ENCODE measurements around the gene SSPN.

SSPN gene

DNA sequence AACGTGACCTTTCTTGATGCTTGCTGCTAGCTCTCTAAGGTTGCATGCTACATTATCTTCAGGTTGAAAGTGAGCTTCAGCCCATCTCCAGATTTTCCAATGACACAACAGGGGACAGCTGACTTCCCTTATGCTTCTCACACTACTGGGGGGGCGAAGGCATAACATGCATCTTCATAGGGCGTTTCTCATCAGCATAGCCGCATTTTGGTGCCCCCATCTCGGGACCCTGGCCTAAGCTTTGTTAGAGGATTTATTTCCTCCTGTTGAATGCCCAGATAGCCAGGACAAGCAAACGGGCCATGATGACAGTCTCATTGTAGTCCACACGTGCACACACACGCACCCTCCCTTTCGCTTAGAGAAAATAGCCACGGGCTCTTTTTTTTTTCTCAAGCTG, 30.7 kb downstream of the SSPN start:
- no peak overlapping the region for H3K4me2 ChIP-seq (ENCODE audit: insufficient read depth, low read length)
- no peaks in the 10 kb centered on the region for H3K9me3 ChIP-seq (ENCODE audit: insufficient read depth, low read length, severe bottlenecking)
- no peak overlapping the region for H3K9ac ChIP-seq (ENCODE audit: low read depth, low read length)
- DNase-seq: no peak
- H3K4me3 ChIP-seq (ENCODE audit: low read depth in 1 of 2, low read length in 2 of 2): no peak overlapping the region
- no peak for ATAC-seq (ENCODE audit: insufficient read depth, low read depth)
- H3K36me3 ChIP-seq (ENCODE audit: insufficient read depth, low read length): no peaks in the 10 kb centered on the region
- TF ChIP-seq EZH2 (IDR thresholded peaks at IDR 0.05; ENCODE audit: borderline replicate concordance, low read depth, low read length, severe bottlenecking) (no peak), CTCF (IDR thresholded peaks at IDR 0.05; ENCODE audit: borderline replicate concordance, extremely low read depth, low read length, poor library complexity, severe bottlenecking) (no peak)
- peaks cover 15% of the 10 kb centered on the region for H3K27me3 ChIP-seq (ENCODE audit: insufficient read depth, low read length, poor library complexity)
- H3K27ac ChIP-seq (ENCODE audit: low read length): no peak overlapping the region
- H2AFZ ChIP-seq (ENCODE audit: low read depth, low read length): no peak overlapping the region
- H3K79me2 ChIP-seq (ENCODE audit: insufficient read depth, low read length): no peaks in the 10 kb centered on the region
- no peaks in the 10 kb centered on the region for H4K20me1 ChIP-seq (ENCODE audit: insufficient read depth, low read length)
- H3K4me1 ChIP-seq (ENCODE audit: insufficient read depth, low read length): no peaks in the 10 kb centered on the region

GRCh38 chr12:26226629-26227360, 31.4 kb downstream of the SSPN start:
- Histone ChIP-seq H4K20me1 (ENCODE audit: insufficient read depth, low read length) (no peaks in the 10 kb centered on the region), H3K4me3 (ENCODE audit: low read depth in 1 of 2, low read length in 2 of 2) (no peak overlapping the region), H3K79me2 (ENCODE audit: insufficient read depth, low read length) (no peaks in the 10 kb centered on the region), H3K36me3 (ENCODE audit: insufficient read depth, low read length) (no peaks in the 10 kb centered on the region), H3K9me3 (ENCODE audit: insufficient read depth, low read length, severe bottlenecking) (no peaks in the 10 kb centered on the region), H3K27me3 (ENCODE audit: insufficient read depth, low read length, poor library complexity) (peaks cover 15% of the 10 kb centered on the region), H3K9ac (ENCODE audit: low read depth, low read length) (no peak overlapping the region), H2AFZ (ENCODE audit: low read depth, low read length) (no peak overlapping the region), H3K27ac (ENCODE audit: low read length) (no peak overlapping the region), H3K4me2 (ENCODE audit: insufficient read depth, low read length) (no peak overlapping the region), H3K4me1 (ENCODE audit: insufficient read depth, low read length) (no peaks in the 10 kb centered on the region)
- TF ChIP-seq CTCF (IDR thresholded peaks at IDR 0.05; ENCODE audit: borderline replicate concordance, extremely low read depth, low read length, poor library complexity, severe bottlenecking): no peak
- no peak for TF ChIP-seq EZH2 (IDR thresholded peaks at IDR 0.05; ENCODE audit: borderline replicate concordance, low read depth, low read length, severe bottlenecking)
- DNase-seq (no peak), ATAC-seq (ENCODE audit: insufficient read depth, low read depth) (no peak)

DNA sequence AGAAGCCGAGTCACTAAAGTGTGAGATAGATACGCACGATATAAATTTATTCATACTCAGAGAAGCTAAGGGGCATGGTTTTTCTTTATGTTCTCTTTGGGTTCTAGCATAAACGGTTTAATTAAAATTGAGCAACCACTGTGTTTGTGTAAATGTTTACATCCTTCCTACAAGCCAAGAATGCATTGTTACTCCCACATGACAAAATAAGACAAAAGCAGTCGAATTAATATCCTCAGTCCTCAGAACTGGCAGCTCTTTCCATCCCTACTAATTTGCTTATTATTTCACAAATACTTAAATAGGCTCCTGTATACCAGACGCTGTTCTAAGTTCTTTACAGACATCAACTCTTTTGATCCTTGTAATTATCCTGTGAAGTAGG, 32.0 kb downstream of the SSPN start:
- TF ChIP-seq CTCF (IDR thresholded peaks at IDR 0.05; ENCODE audit: borderline replicate concordance, extremely low read depth, low read length, poor library complexity, severe bottlenecking) (no peak), EZH2 (IDR thresholded peaks at IDR 0.05; ENCODE audit: borderline replicate concordance, low read depth, low read length, severe bottlenecking) (no peak)
- no peaks in the 10 kb centered on the region for H4K20me1 ChIP-seq (ENCODE audit: insufficient read depth, low read length)
- no peak overlapping the region for H3K27ac ChIP-seq (ENCODE audit: low read length)
- H3K27me3 ChIP-seq (ENCODE audit: insufficient read depth, low read length, poor library complexity): peaks cover 12% of the 10 kb centered on the region
- H3K9me3 ChIP-seq (ENCODE audit: insufficient read depth, low read length, severe bottlenecking): no peaks in the 10 kb centered on the region
- no peak for DNase-seq
- no peaks in the 10 kb centered on the region for H3K79me2 ChIP-seq (ENCODE audit: insufficient read depth, low read length)
- H3K9ac ChIP-seq (ENCODE audit: low read depth, low read length): no peak overlapping the region
- ATAC-seq (ENCODE audit: insufficient read depth, low read depth): no peak
- no peaks in the 10 kb centered on the region for H3K36me3 ChIP-seq (ENCODE audit: insufficient read depth, low read length)
- H3K4me3 ChIP-seq (ENCODE audit: low read depth in 1 of 2, low read length in 2 of 2): no peak overlapping the region
- H3K4me1 ChIP-seq (ENCODE audit: insufficient read depth, low read length): no peaks in the 10 kb centered on the region
- H2AFZ ChIP-seq (ENCODE audit: low read depth, low read length): no peak overlapping the region
- no peak overlapping the region for H3K4me2 ChIP-seq (ENCODE audit: insufficient read depth, low read length)
